ENCODE results near the gene NFASC.

Gene NFASC

GRCh38 chr1:205064301-205064700 is 193.6 kb downstream of the NFASC start:
- no peak for DNase-seq (ENCODE audit: low read depth)

GRCh38 chr1:205064741-205065316 is 194.2 kb downstream of the NFASC start:
- DNase-seq (ENCODE audit: low read depth), result no peak

- no peak for DNase-seq (ENCODE audit: low read depth)
Observed at GRCh38 chr1:205065666-205066065, 195.0 kb downstream of the NFASC start.

- no peak for DNase-seq (ENCODE audit: low read depth)
Observed at GRCh38 chr1:205066141-205066818, 195.6 kb downstream of the NFASC start.

- DNase-seq (ENCODE audit: low read depth), result no peak
Observed at GRCh38 chr1:205067031-205067430, 196.4 kb downstream of the NFASC start.

GRCh38 chr1:205068001-205068400 is 197.3 kb downstream of the NFASC start:
- no peak for DNase-seq (ENCODE audit: low read depth)

- no peak for DNase-seq (ENCODE audit: low read depth)
Observed at GRCh38 chr1:205068457-205069040, 197.9 kb downstream of the NFASC start.

- DNase-seq (ENCODE audit: low read depth), result no peak
Observed at GRCh38 chr1:205069371-205070125, 198.9 kb downstream of the NFASC start.

- DNase-seq (ENCODE audit: low read depth), result no peak
Observed at GRCh38 chr1:205071028-205071409, 200.4 kb downstream of the NFASC start.

- no peak for DNase-seq (ENCODE audit: low read depth)
Observed at GRCh38 chr1:205071801-205072200, 201.1 kb downstream of the NFASC start.

- DNase-seq (ENCODE audit: low read depth), result no peak
Observed at GRCh38 chr1:205072286-205072685, 201.6 kb downstream of the NFASC start.
